ENCODE data around the gene CACNA2D4. TPM values are rescaled to one million over a fixed set of nuclear protein-coding genes. Genes with fewer than 3 reads are reported as not detected.
"Not testable (repeated sequence)": the region's sequence is repeated elsewhere in the genome, so short reads cannot be mapped to it uniquely, and the experiment has no call there.

CACNA2D4 gene, protein sequence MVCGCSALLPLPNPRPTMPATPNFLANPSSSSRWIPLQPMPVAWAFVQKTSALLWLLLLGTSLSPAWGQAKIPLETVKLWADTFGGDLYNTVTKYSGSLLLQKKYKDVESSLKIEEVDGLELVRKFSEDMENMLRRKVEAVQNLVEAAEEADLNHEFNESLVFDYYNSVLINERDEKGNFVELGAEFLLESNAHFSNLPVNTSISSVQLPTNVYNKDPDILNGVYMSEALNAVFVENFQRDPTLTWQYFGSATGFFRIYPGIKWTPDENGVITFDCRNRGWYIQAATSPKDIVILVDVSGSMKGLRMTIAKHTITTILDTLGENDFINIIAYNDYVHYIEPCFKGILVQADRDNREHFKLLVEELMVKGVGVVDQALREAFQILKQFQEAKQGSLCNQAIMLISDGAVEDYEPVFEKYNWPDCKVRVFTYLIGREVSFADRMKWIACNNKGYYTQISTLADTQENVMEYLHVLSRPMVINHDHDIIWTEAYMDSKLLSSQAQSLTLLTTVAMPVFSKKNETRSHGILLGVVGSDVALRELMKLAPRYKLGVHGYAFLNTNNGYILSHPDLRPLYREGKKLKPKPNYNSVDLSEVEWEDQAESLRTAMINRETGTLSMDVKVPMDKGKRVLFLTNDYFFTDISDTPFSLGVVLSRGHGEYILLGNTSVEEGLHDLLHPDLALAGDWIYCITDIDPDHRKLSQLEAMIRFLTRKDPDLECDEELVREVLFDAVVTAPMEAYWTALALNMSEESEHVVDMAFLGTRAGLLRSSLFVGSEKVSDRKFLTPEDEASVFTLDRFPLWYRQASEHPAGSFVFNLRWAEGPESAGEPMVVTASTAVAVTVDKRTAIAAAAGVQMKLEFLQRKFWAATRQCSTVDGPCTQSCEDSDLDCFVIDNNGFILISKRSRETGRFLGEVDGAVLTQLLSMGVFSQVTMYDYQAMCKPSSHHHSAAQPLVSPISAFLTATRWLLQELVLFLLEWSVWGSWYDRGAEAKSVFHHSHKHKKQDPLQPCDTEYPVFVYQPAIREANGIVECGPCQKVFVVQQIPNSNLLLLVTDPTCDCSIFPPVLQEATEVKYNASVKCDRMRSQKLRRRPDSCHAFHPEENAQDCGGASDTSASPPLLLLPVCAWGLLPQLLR
- 1 to 10 TPM; 1.8 to 2.4 (median 2.3) TPM for polyA plus RNA-seq (ENCODE audit: insufficient read length in 3 of 3)

GRCh38 chr12:1918081-1918883 lies at the start of gene CACNA2D4:
Gene CACNA2D4 (minus strand): TSS chr12:1918652. CDS start chr12:1918473, 179 bp downstream.
- DNase-seq (ENCODE audit: low read depth in 3 of 3, low spot score in 2 of 3), result no peak

GRCh38 chr12:1966561-1967226 lies 48.2 kb upstream of the CACNA2D4 start:
- no peak for DNase-seq (ENCODE audit: low read depth in 3 of 3, low spot score in 2 of 3)

DNA sequence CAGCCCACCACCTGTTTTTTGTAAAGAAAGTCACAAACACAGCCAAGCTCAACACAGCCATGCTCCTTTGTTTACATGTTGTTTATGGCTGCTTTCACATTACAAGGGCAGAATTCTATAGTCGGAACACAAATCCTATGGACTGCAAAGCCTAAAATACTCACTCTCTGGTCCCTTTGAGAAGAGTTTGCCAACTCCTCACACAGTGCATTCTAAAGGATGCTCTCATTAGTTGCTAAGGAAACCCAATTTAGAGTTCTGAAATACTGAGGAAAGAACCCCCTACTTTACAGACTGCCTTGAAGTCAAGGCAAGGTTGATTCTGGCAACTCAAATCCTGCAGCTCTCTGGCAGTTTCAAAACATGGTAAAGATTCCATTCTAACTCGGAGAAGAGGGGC lies 47.5 kb upstream of the CACNA2D4 start:
- DNase-seq (ENCODE audit: low read depth in 3 of 3, low spot score in 2 of 3), result no peak

DNA sequence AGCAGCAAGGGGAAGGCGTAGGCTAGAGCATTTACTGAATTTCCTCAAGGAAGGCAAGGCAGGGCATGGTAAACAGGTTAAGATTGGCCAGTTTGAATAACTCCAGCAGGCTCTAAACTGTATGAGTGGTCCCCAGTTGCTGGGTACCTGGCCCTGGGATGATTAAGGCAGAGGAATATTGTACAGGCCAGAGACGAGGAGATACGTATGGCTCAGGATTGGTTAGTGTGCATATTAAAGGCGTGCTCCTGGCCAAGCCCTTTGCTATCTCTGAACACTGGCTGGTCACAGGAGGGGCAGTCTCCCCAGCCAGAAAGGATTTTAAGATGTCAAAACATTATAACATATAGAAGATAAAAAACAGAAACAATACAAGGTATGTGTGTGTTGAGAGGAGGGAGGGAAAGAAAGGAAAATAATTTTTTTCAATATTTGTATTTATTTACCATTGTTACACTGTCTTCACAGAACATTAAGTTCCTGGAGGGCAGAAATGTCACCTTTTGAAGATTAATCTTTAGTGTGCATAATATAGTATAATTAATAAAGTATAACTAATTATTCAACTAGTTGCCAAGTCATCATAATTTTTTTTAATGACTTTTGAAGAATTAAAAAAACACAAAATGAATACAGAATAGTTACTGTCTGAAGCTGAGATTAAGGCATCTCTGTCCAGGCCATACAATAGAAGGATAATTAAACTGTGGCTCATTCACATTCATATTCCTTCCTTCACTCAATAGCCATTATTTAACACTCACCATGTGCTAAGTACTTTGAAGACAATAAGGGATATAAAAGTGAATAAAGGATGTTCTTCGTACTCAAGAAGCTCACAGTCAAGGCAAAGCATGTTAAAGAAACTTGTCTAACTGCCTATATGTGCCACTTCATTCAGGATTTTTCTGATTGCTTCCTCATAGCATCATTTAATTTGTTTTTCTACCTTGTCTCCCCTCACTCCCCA lies 43.9 kb upstream of the CACNA2D4 start:
- DNase-seq (ENCODE audit: low read depth in 3 of 3, low spot score in 2 of 3), result no peak

- no peak for DNase-seq (ENCODE audit: low read depth in 3 of 3, low spot score in 2 of 3)
Measured at GRCh38 chr12:1956716-1957115, 38.3 kb upstream of the CACNA2D4 start.

DNA sequence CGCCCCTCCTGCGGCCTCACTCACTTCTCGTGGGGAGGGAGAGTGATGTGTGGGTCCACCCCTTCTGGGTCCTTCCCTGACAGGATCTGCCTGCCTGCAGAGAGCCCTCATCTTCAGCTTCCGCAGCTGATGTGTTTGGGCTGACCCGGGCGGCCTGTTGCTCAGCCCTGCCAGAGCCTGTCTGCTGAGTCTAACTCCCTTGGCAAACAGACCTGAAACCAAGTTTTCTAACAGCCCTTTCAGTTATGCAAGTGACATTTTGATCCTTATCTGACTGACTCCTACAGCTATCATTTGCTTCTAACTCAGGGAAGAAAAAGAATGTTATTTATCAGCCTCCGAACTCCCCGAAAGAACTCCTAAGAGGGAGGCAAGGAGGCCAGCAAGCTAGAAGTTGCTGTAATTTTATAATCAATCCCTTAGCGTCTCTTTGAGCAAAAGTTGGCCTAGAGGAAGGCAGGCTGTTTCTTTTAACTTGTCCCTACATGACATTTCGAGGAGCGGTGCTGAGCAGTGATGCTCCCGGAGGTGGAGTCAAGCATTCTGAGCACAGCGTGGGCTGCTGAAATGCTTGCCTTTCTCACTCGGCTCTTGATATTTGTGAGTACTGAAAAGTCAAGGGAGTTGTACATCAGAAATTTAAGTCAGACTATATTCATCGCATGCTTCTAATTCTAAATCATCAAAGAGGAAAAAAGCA lies 31.5 kb upstream of the CACNA2D4 start:
- DNase-seq (ENCODE audit: low read depth in 3 of 3, low spot score in 2 of 3), result no peak

- no peak for DNase-seq (ENCODE audit: low read depth in 3 of 3, low spot score in 2 of 3)
Measured at GRCh38 chr12:1948883-1949282, 30.4 kb upstream of the CACNA2D4 start.

- DNase-seq (ENCODE audit: low read depth in 3 of 3, low spot score in 2 of 3), result no peak
Measured at GRCh38 chr12:1947081-1947480, 28.6 kb upstream of the CACNA2D4 start.

- no peak for DNase-seq (ENCODE audit: low read depth in 3 of 3, low spot score in 2 of 3)
Measured at GRCh38 chr12:1946296-1946695, 27.8 kb upstream of the CACNA2D4 start.

DNA sequence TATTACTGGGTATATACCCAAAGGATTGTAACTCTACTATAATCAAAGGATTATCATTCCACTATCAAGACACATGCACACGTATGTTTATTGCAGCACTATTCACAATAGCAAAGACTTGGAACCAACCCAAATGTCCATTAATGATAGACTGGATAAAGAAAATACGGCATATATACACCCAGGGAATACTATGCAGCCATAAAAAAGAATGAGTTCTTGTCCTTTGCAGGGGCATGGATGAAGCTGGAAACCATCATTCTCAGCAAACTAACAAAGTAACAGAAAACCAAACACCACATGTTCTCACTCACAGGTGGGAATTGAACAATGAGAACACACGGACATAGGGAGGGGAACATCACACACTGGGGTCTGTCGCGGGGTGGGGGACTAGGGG lies 27.1 kb upstream of the CACNA2D4 start:
- not testable (repeated sequence) for DNase-seq (ENCODE audit: low read depth in 3 of 3, low spot score in 2 of 3)

DNA sequence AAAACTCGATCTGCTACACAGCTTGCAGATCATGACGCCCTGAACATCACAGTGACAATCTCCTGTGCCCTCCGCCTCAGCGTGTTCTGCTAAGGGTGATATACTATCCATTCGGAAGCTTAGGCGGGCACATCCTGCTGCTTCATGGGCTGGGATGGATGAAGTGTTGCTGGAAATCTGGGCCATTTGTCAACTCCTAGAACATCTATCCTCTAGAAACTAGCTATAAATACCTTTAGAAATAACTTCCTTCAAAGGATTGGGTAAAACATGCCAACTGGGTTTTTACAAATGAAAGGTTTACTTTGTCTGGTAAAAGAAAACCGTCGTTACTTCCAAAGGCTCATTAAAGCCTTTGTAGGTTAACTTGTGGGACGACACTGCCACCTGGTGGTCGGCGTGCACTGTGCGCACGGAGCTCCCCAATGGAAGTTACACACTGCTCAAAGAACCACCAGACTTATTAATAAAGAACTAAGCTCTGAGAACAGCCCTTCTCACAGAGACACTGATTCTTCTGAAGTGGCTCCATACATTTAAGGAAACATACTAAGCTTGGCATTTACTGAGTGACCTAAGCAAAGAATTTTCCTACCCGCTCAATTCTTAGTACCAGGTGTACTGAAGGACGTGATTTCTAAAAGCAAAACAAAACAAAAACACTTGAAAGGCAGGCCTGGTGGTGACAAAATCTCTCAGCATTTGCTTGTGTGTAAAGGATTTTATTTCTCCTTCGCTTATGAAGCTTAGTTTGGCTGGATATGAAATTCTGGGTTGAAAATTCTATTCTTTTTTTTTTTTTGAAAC lies 21.6 kb upstream of the CACNA2D4 start:
- peak; percentile 75 to 83 (median 78) for DNase-seq (ENCODE audit: low read depth in 3 of 3, low spot score in 2 of 3)

- DNase-seq (ENCODE audit: low read depth in 3 of 3, low spot score in 2 of 3), result no peak
Measured at GRCh38 chr12:1939331-1939730, 20.9 kb upstream of the CACNA2D4 start.

- DNase-seq (ENCODE audit: low read depth in 3 of 3, low spot score in 2 of 3), result no peak
Measured at GRCh38 chr12:1937481-1938224, 19.2 kb upstream of the CACNA2D4 start.

DNA sequence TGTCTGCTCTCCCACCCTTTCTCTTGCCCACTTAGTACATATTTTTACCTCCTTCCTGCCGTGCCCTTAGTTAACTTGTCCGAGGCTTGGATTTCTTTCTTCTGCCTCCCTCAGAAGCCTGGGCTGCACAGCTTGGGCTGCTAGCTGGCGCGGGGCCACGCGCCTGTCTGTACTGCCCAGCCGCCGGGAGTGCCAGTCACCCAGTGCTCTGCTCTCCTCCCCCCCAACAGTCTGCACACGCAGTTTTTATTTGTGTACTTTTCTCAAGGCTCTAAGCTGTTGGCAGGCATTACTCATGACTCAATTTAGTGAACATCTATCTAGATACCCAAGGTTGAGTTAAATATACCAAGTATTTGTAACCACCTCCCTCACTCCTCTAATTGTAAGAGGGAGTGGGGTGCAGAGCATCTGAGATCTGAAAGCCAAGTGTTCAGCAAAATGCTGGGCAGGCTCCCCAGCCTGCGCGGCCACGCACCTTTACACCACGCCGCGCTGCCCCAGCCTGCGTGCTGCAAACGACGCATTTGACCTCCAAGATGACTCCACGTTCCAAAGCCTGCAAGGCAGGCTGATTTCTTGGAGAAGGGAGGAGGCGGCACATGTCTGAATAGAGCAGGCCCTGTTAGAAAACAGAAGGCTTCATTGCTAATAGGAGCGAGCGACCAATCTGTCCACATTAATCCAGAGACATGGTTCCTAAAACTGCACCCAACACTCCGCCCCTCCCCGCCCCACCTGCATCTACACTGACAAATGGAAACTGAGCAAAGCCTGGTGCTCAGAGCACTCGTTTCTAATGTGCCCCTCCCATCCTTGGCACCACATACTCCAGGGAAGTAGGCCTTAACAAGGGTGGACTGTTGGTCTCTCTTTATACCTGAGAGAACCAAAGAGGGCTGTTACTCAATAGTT lies 18.2 kb upstream of the CACNA2D4 start:
- no peak for DNase-seq (ENCODE audit: low read depth in 3 of 3, low spot score in 2 of 3)

- no peak for DNase-seq (ENCODE audit: low read depth in 3 of 3, low spot score in 2 of 3)
Measured at GRCh38 chr12:1935700-1936378, 17.4 kb upstream of the CACNA2D4 start.
